A673 (cell line): Measurements from ENCODE around the gene BARHL1. TPM values are rescaled to one million over a fixed set of nuclear protein-coding genes. Genes with fewer than 3 reads are reported as not detected.
"Not testable (repeated sequence)": the region's sequence is repeated elsewhere in the genome, so short reads cannot be mapped to it uniquely, and the experiment has no call there.

Experiments
- BruUV-seq: library from RNA; stranded (reverse); fragments of 400-500 nt; replicated peaks from 2 replicates; lab custom pipeline; 2021; lab: Mats Ljungman, UMichigan
- CTCF ChIA-PET: fragments of 300-600 bp; sonication (Branson Sonifier 250); formaldehyde crosslinking; loops from one replicate; lab custom pipeline; 2022; ENCODE audit warnings: antibody characterized with exemption; lab: Charles Lee
- POLR2A ChIA-PET: fragments of 300-600 bp; sonication (Branson Sonifier 250); formaldehyde crosslinking; loops from one replicate; lab custom pipeline; 2022; ENCODE audit warnings: antibody characterized with exemption; ENCODE audit not compliant: low non-redundant PET; lab: Charles Lee
- DNase-seq: peaks from one replicate; pipeline ENCODE4 v3.0.0-alpha.2; 2015; ENCODE audit warnings: low spot score
- H3K27ac ChIP-seq: fragments of 200-600 bp; sonication (generic); 2 replicates; pipeline ENCODE4 v1.5.1; 2016; ENCODE audit warnings: mixed run types, low read depth, mild to moderate bottlenecking, mixed read lengths, antibody characterized with exemption, low read length; ENCODE audit not compliant: poor library complexity, severe bottlenecking
- H3K27me3 ChIP-seq: fragments of 200-600 bp; sonication (generic); replicated peaks from 2 replicates; pipeline ENCODE4 v1.6.1; 2017; ENCODE audit warnings: mixed run types, low read depth, mild to moderate bottlenecking, mixed read lengths, antibody characterized with exemption, low read length; ENCODE audit not compliant: insufficient read depth, poor library complexity
- H3K36me3 ChIP-seq: fragments of 200-600 bp; sonication (generic); 2 replicates; pipeline ENCODE4 v1.6.1; 2016; ENCODE audit warnings: mixed run types, mild to moderate bottlenecking, mixed read lengths, antibody characterized with exemption, low read length; ENCODE audit not compliant: insufficient read depth, poor library complexity, severe bottlenecking
- H3K4me1 ChIP-seq: fragments of 200-600 bp; sonication (generic); 2 replicates; pipeline ENCODE4 v1.6.1; 2017; ENCODE audit warnings: mixed run types, mild to moderate bottlenecking, mixed read lengths, antibody characterized with exemption, low read length; ENCODE audit not compliant: insufficient read depth, poor library complexity, severe bottlenecking
- H3K4me3 ChIP-seq: fragments of 200-600 bp; sonication (generic); 2 replicates; pipeline ENCODE4 v1.5.1; 2016; ENCODE audit warnings: low read depth, mixed run types, mild to moderate bottlenecking, mixed read lengths, low read length; ENCODE audit not compliant: poor library complexity, severe bottlenecking
- H3K9me3 ChIP-seq: fragments of 200-600 bp; sonication (generic); 2 replicates; pipeline ENCODE4 v1.6.1; 2016; ENCODE audit warnings: mixed run types, low read depth, mild to moderate bottlenecking, mixed read lengths, antibody characterized with exemption, low read length; ENCODE audit not compliant: poor library complexity, severe bottlenecking
- EZH2 ChIP-seq: fragments of 200-600 bp; sonication (generic); IDR thresholded peaks from 2 replicates; pipeline ENCODE4 v1.6.1; 2017; ENCODE audit warnings: borderline replicate concordance, low read depth, mild to moderate bottlenecking, mixed read lengths, antibody characterized with exemption, low read length; ENCODE audit not compliant: poor library complexity, severe bottlenecking
- intact Hi-C: fragments of 100-400 bp; cut with micrococcal nuclease; formaldehyde crosslinking; loops from one replicate; pipeline ENCODE4 v1.10.0; 2022; ENCODE audit not compliant: unreplicated experiment
- total RNA-seq: library from RNA; stranded (reverse); gene quantifications from 2 replicates; pipeline ENCODE4 v1.2.3, GENCODE V29; 2021
- TF ChIP-seq, protein P1 (sequence below): fragments of 300-800, 200-600 bp; sonication (generic); conservative IDR thresholded peaks from 2 replicates; pipeline ENCODE4 v1.5.1; 2017; ENCODE audit warnings: low read depth, mild to moderate bottlenecking, antibody characterized with exemption, low read length, moderate library complexity, mixed read lengths

The BARHL1 gene
- total RNA-seq, 1 experiment from 2014 or later, result not detected

DNA sequence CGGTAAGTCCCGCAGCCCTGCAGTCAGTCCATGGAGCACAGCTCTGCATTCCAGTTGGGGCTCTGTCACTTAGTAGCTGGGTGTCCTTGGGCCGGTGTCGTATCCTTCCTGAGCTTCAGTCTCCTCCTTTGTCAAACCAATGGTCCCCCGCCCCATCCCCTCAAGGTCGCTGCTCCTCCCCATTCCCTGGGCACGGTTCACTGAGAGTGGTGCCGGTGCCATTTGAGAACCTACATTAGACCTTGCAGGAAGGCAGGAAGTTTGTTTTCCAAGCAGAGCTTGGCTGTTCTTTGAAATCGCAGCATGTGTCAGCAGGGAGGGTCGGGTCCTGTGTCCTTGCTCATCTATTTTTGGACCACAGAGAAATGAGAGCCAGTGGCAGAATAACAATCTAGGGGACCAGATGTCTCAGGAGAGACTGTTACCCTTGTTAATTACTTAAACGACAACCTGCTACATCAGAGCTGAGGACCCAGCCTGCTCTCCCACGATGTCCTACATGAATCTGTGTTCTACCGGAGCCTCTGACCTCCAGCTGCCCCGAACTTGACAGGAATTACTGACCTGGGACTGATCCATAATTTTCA lies 21.7 kb upstream of the BARHL1 start:
- TF ChIP-seq, protein P1, sequence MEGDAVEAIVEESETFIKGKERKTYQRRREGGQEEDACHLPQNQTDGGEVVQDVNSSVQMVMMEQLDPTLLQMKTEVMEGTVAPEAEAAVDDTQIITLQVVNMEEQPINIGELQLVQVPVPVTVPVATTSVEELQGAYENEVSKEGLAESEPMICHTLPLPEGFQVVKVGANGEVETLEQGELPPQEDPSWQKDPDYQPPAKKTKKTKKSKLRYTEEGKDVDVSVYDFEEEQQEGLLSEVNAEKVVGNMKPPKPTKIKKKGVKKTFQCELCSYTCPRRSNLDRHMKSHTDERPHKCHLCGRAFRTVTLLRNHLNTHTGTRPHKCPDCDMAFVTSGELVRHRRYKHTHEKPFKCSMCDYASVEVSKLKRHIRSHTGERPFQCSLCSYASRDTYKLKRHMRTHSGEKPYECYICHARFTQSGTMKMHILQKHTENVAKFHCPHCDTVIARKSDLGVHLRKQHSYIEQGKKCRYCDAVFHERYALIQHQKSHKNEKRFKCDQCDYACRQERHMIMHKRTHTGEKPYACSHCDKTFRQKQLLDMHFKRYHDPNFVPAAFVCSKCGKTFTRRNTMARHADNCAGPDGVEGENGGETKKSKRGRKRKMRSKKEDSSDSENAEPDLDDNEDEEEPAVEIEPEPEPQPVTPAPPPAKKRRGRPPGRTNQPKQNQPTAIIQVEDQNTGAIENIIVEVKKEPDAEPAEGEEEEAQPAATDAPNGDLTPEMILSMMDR, result no peak
- no peak for TF ChIP-seq EZH2
- POLR2A ChIA-PET, result no interaction called here
- no peaks in the 10 kb centered on the region for H3K36me3 ChIP-seq
- intact Hi-C loops, result no loop called here
- DNase-seq, result no peak
- CTCF ChIA-PET, result no interaction called here
- H3K4me3 ChIP-seq, result no peak overlapping the region
- H3K9me3 ChIP-seq, result no peaks in the 10 kb centered on the region
- peaks cover 88% of the 10 kb centered on the region for H3K27me3 ChIP-seq
- no peaks in the 10 kb centered on the region for H3K4me1 ChIP-seq
- H3K27ac ChIP-seq, result no peak overlapping the region
- BruUV-seq, result no TSS peak

DNA sequence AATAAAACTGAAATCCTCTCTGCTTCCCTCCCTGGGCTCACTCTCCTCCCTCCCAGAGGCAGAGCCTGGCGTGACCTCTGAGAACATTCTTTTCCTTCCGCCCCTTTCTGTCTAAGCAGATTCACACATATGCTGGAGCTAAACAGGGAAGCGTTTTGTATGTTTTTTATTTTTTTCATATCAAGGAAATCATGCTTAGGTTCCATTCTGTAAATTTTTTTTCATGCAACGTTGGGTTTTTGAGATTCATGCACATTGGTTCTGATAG lies 20.2 kb upstream of the BARHL1 start:
- TF ChIP-seq, protein P1, result no peak
- no peak for TF ChIP-seq EZH2
- POLR2A ChIA-PET, result no interaction called here

DNA sequence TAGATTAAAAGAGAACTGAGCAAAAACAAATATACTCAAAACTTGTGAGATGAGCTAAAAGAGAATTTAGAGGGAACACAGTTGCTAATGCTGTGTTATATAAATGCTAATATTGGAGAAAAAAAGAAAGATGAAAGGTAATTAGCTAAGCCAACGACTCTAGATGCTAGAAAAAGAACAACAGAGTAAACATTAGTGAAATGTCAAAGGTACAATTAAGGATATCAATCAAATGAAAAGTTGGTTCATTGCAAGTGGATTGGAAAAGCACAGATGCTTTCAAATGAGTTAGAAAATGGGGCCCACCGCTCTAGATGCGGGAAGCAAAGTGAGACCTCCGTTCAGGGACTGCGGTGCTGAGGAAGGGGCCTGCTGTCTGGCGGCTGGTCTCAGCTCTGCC lies 17.9 kb upstream of the BARHL1 start:
- intact Hi-C loops, result no loop called here
- no peak overlapping the region for H3K27ac ChIP-seq
- H3K4me3 ChIP-seq, result no peak overlapping the region
- no TSS peak for BruUV-seq
- H3K9me3 ChIP-seq, result no peaks in the 10 kb centered on the region
- POLR2A ChIA-PET, result interaction anchor here (0.6 kb wide), 1 partner anchor 19 kb away, joined by 14 read pairs; no protein-coding TSS in a partner anchor
- peaks cover 88% of the 10 kb centered on the region for H3K27me3 ChIP-seq
- no peaks in the 10 kb centered on the region for H3K4me1 ChIP-seq
- CTCF ChIA-PET, result no interaction called here
- TF ChIP-seq, protein P1, result no peak
- no peak for TF ChIP-seq EZH2
- no peaks in the 10 kb centered on the region for H3K36me3 ChIP-seq
- no peak for DNase-seq

More for the DNA sequence above, 20.2 kb upstream of the BARHL1 start:
- no peaks in the 10 kb centered on the region for H3K4me1 ChIP-seq
- H3K36me3 ChIP-seq, result no peaks in the 10 kb centered on the region
- BruUV-seq, result no TSS peak
- intact Hi-C loops, result no loop called here
- no peaks in the 10 kb centered on the region for H3K9me3 ChIP-seq
- no peak for DNase-seq
- H3K4me3 ChIP-seq, result no peak overlapping the region
- peaks cover 87% of the 10 kb centered on the region for H3K27me3 ChIP-seq
- CTCF ChIA-PET, result no interaction called here
- no peak overlapping the region for H3K27ac ChIP-seq

DNA sequence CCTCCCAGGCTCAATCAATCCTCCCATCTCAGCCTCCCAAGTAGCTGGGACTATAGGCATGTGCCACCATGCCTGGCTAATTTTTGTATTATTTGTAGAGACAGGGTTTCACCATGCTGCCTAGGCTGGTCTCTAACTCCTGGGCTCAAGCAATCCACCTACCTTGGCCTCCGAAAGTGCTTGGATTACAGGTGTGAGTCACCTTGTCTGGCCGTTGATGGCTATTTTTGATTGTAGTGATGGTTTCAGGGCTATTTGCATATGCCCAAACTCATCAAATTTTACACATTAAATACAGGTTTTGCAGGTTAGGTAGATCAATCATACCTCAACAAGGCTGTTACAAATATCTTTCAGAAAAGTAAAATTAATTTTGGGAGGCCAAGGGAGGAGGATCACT lies 13.6 kb upstream of the BARHL1 start:
- BruUV-seq, H3K4me1 ChIP-seq, DNase-seq, intact Hi-C loops, H3K27ac ChIP-seq, CTCF ChIA-PET, H3K36me3 ChIP-seq, H3K9me3 ChIP-seq, POLR2A ChIA-PET, H3K4me3 ChIP-seq: not testable (repeated sequence)
- H3K27me3 ChIP-seq, result peaks cover 71% of the 10 kb centered on the region
